Stimulated activated CD4-positive, alpha-beta T cell treated with anti-CD3 and anti-CD28 coated beads, Interleukin-15, amount 100 ng/mL, for 24 hours (primary cell): ENCODE results near the gene SLC22A23.
A peak's percentile ranks its signal among the peaks of the same experiment; 100 is the strongest.

ENCODE experiments used
- DNase-seq: peaks from one replicate; pipeline ENCODE4 v3.0.0-alpha.2; 2020

The SLC22A23 gene

GRCh38 chr6:3280866-3281465 lies 175.9 kb downstream of the SLC22A23 start:
- DNase-seq, result no peak

GRCh38 chr6:3280091-3280490 lies 176.8 kb downstream of the SLC22A23 start:
- DNase-seq, result no peak

GRCh38 chr6:3278691-3279090 lies 178.2 kb downstream of the SLC22A23 start:
- DNase-seq, result no peak

GRCh38 chr6:3277851-3278416 lies 178.9 kb downstream of the SLC22A23 start:
- no peak for DNase-seq

GRCh38 chr6:3277251-3277650 lies 179.6 kb downstream of the SLC22A23 start:
- DNase-seq, result no peak

GRCh38 chr6:3276174-3277167 lies 180.4 kb downstream of the SLC22A23 start:
- DNase-seq, result no peak

- no peak for DNase-seq
Observed at GRCh38 chr6:3273707-3274521, 182.9 kb downstream of the SLC22A23 start.

- no peak for DNase-seq
Observed at GRCh38 chr6:3272911-3273547, 183.8 kb downstream of the SLC22A23 start.

GRCh38 chr6:3271756-3272155 lies 185.1 kb downstream of the SLC22A23 start:
- DNase-seq, result no peak

GRCh38 chr6:3270258-3270657 lies 186.6 kb downstream of the SLC22A23 start:
- no peak for DNase-seq

GRCh38 chr6:3269281-3269975 lies 187.4 kb downstream of the SLC22A23 start:
- DNase-seq, result peak; percentile 48

- DNase-seq, result no peak
Observed at GRCh38 chr6:3268680-3269079, 188.2 kb downstream of the SLC22A23 start.

- DNase-seq, result no peak
Observed at GRCh38 chr6:3267162-3267561, 189.7 kb downstream of the SLC22A23 start.

GRCh38 chr6:3266170-3266569 lies 190.7 kb downstream of the SLC22A23 start:
- DNase-seq, result no peak

GRCh38 chr6:3265671-3266070 lies 191.2 kb downstream of the SLC22A23 start:
- DNase-seq, result no peak

- no peak for DNase-seq
Observed at GRCh38 chr6:3264356-3264755, 192.5 kb downstream of the SLC22A23 start.

- no peak for DNase-seq
Observed at GRCh38 chr6:3263096-3263495, 193.8 kb downstream of the SLC22A23 start.

GRCh38 chr6:3261921-3262320 lies 194.9 kb downstream of the SLC22A23 start:
- DNase-seq, result no peak

GRCh38 chr6:3261518-3261820 lies 195.4 kb downstream of the SLC22A23 start:
- no peak for DNase-seq

GRCh38 chr6:3260772-3261517 lies 195.9 kb downstream of the SLC22A23 start:
- no peak for DNase-seq

- no peak for DNase-seq
Observed at GRCh38 chr6:3260296-3260695, 196.6 kb downstream of the SLC22A23 start.
